Neural progenitor cell (in vitro differentiated cells): ENCODE data around the gene PRKCE.

Source experiments
- EZH2 ChIP-seq: fragments of 200-600 bp; sonication (generic); IDR thresholded peaks from 2 replicates; pipeline ENCODE4 v1.6.1; 2017; ENCODE audit warnings: antibody characterized with exemption, mild to moderate bottlenecking, moderate library complexity
- TF ChIP-seq, protein P1 (sequence below): fragments of 200-600 bp; sonication (generic); IDR thresholded peaks from 2 replicates; pipeline ENCODE4 v1.5.1; 2017; ENCODE audit warnings: antibody characterized with exemption, mild to moderate bottlenecking

DNA sequence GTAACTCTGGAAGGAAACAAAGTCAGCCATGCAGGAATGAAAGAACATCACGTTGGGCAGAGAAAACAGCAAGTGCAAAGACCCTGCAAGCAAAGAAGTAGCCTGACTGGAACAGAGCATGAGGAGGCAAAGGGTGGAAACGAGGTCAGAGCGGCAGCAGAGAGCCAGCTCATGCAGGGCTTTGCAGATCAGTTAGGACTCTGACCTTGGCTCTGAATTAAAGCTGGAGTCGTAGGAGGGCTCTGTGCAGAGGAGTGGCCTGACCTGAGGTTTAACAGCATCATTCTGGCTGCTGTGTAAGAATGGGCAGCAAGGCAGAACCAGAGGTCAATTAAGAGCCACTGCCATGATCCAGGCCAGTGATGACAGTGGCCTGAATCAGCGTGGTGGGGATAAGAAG is 220.7 kb downstream of the PRKCE start:
- TF ChIP-seq EZH2 = no peak
- TF ChIP-seq, protein P1, sequence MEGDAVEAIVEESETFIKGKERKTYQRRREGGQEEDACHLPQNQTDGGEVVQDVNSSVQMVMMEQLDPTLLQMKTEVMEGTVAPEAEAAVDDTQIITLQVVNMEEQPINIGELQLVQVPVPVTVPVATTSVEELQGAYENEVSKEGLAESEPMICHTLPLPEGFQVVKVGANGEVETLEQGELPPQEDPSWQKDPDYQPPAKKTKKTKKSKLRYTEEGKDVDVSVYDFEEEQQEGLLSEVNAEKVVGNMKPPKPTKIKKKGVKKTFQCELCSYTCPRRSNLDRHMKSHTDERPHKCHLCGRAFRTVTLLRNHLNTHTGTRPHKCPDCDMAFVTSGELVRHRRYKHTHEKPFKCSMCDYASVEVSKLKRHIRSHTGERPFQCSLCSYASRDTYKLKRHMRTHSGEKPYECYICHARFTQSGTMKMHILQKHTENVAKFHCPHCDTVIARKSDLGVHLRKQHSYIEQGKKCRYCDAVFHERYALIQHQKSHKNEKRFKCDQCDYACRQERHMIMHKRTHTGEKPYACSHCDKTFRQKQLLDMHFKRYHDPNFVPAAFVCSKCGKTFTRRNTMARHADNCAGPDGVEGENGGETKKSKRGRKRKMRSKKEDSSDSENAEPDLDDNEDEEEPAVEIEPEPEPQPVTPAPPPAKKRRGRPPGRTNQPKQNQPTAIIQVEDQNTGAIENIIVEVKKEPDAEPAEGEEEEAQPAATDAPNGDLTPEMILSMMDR = no peak
